H1 (cell line): ENCODE measurements around the gene MAP4K4. TPM values are rescaled to one million over a fixed set of nuclear protein-coding genes. Genes with fewer than 3 reads are reported as not detected.
A peak's percentile ranks its signal among the peaks of the same experiment; 100 is the strongest.

Source experiments
- CTCF ChIA-PET: fragments of 300-600 bp; sonication (Branson Sonifier 250); formaldehyde crosslinking; loops from one replicate; lab custom pipeline; 2021; ENCODE audit not compliant: partially characterized antibody; lab: Charles Lee
- POLR2A ChIA-PET: fragments of 300-600 bp; sonication (Branson Sonifier 250); formaldehyde crosslinking; loops from one replicate; lab custom pipeline; 2021; ENCODE audit warnings: inconsistent platforms; ENCODE audit not compliant: partially characterized antibody; lab: Charles Lee
- DNase-seq, 2 experiments: peaks; one replicate each; pipeline versions ENCODE4 v3.0.0 to v3.0.0-alpha.2; 2010 to 2022; ENCODE audit warnings: low spot score in 2 of 2, low read depth in 1 of 2, mixed read lengths in 1 of 2
- FAIRE-seq: peaks from 2 replicates; lab custom pipeline; 2011; peaks lifted over from hg19 to GRCh38; lab: Jason Lieb, UNC
- H2AFZ ChIP-seq: 2 replicates; pipeline ENCODE4 v1.8.1; 2012; ENCODE audit warnings: low read length, inconsistent platforms
- H2AK5ac ChIP-seq: 2 replicates; pipeline ENCODE4 v1.6.1; 2013; ENCODE audit warnings: low read depth, low read length
- H2BK120ac ChIP-seq: replicated peaks from 2 replicates; pipeline ENCODE3; 2013; ENCODE audit warnings: low read depth, low read length, inconsistent platforms
- H2BK12ac ChIP-seq: 2 replicates; pipeline ENCODE4 v1.6.1; 2013; ENCODE audit warnings: low read depth, low read length
- H2BK15ac ChIP-seq: 2 replicates; pipeline ENCODE4 v1.6.1; 2013; ENCODE audit warnings: low read length
- H2BK20ac ChIP-seq: 2 replicates; pipeline ENCODE4 v1.6.1; 2013; ENCODE audit warnings: low read length
- H2BK5ac ChIP-seq: 2 replicates; pipeline ENCODE4 v1.6.1; 2013; ENCODE audit warnings: low read depth, low read length
- H3K14ac ChIP-seq: 2 replicates; pipeline ENCODE4 v1.6.1; 2013; ENCODE audit warnings: inconsistent platforms; ENCODE audit not compliant: insufficient read length
- H3K18ac ChIP-seq: 2 replicates; pipeline ENCODE4 v1.6.1; 2013; ENCODE audit warnings: low read length; ENCODE audit errors: extremely low read depth
- H3K23ac ChIP-seq: 2 replicates; pipeline ENCODE4 v1.6.1; 2013; ENCODE audit warnings: inconsistent platforms; ENCODE audit not compliant: insufficient read length
- H3K23me2 ChIP-seq: 2 replicates; pipeline ENCODE4 v1.6.1; 2013; ENCODE audit warnings: low read depth, low read length
- H3K27ac ChIP-seq: 2 replicates; pipeline ENCODE4 v1.6.1; 2011; ENCODE audit warnings: low read depth, low read length, inconsistent platforms
- H3K27me3 ChIP-seq, 4 experiments: replicated peaks in 1 of 4; 1 replicate in 1 of 4; 2 replicates in 3 of 4; pipeline versions ENCODE4 v1.6.1 to v1.8.1; 2011 to 2013; ENCODE audit warnings: low read length in 3 of 4, mild to moderate bottlenecking in 3 of 4, inconsistent platforms in 2 of 4, mixed read lengths in 2 of 4, moderate library complexity in 1 of 4; ENCODE audit not compliant: control insufficient read depth in 3 of 4, insufficient read depth in 3 of 4; ENCODE audit errors: extremely low read depth in 1 of 4
- H3K36me3 ChIP-seq, 4 experiments: 2 replicates each; pipeline versions ENCODE4 v1.6.1 to v1.8.1; 2011 to 2013; ENCODE audit warnings: mild to moderate bottlenecking in 4 of 4, low read length in 3 of 4, moderate library complexity in 2 of 4, control low read depth in 1 of 4, inconsistent platforms in 1 of 4; ENCODE audit not compliant: insufficient read depth in 4 of 4, control insufficient read depth in 2 of 4
- H3K4ac ChIP-seq: replicated peaks from 2 replicates; pipeline ENCODE3; 2013; ENCODE audit warnings: low read length, low read depth, mixed read lengths, inconsistent platforms; ENCODE audit not compliant: insufficient read length
- H3K4me1 ChIP-seq, 4 experiments: replicated peaks in 1 of 4; 1 replicate in 1 of 4; 2 replicates in 3 of 4; pipeline versions ENCODE4 v1.6.1 to v1.8.1; 2011 to 2013; ENCODE audit warnings: low read length in 3 of 4, inconsistent platforms in 2 of 4, mixed read lengths in 1 of 4; ENCODE audit not compliant: insufficient read depth in 4 of 4, control insufficient read depth in 3 of 4
- H3K4me2 ChIP-seq, 2 experiments: 2 replicates each; pipeline versions ENCODE4 v1.6.1 to v1.8.1; 2011 to 2013; ENCODE audit warnings: low read depth in 2 of 2, low read length in 2 of 2, control low read depth in 1 of 2, inconsistent platforms in 1 of 2, mild to moderate bottlenecking in 1 of 2; ENCODE audit not compliant: insufficient read depth in 1 of 2
- H3K4me3 ChIP-seq, 4 experiments: fragments of 200-600, 300-600 bp in 1 of 4; sonication (generic), shearing (Covaris generic), sonication (Bioruptor Twin) in 1 of 4; 2 replicates each; pipeline versions ENCODE4 v1.5.1 to v1.8.1; 2011 to 2016; ENCODE audit warnings: low read length in 4 of 4, low read depth in 3 of 4, control low read depth in 2 of 4, inconsistent platforms in 2 of 4, mild to moderate bottlenecking in 2 of 4, mixed read lengths in 1 of 4, moderate library complexity in 1 of 4; ENCODE audit not compliant: insufficient read depth in 2 of 4; ENCODE audit errors: extremely low read depth in 1 of 4
- H3K56ac ChIP-seq: replicated peaks from 2 replicates; pipeline ENCODE3; 2013; ENCODE audit warnings: low read depth, mild to moderate bottlenecking, mixed read lengths, low read length, inconsistent platforms; ENCODE audit not compliant: insufficient read length
- H3K79me1 ChIP-seq: 2 replicates; pipeline ENCODE4 v1.6.1; 2013; ENCODE audit warnings: low read depth, low read length, control low read depth
- H3K79me2 ChIP-seq, 2 experiments: 2 replicates each; pipeline versions ENCODE4 v1.6.1 to v1.8.1; 2012 to 2013; ENCODE audit warnings: low read length in 2 of 2, mild to moderate bottlenecking in 2 of 2, inconsistent platforms in 1 of 2; ENCODE audit not compliant: insufficient read depth in 2 of 2, control insufficient read depth in 1 of 2
- H3K9ac ChIP-seq, 4 experiments: replicated peaks in 1 of 4; 1 replicate in 1 of 4; 2 replicates in 3 of 4; pipeline versions ENCODE4 v1.6.1 to v1.8.1; 2011 to 2013; ENCODE audit warnings: low read depth in 3 of 4, low read length in 3 of 4, control low read depth in 2 of 4, mild to moderate bottlenecking in 2 of 4, moderate library complexity in 2 of 4, inconsistent platforms in 1 of 4; ENCODE audit errors: extremely low read depth in 1 of 4
- H3K9me3 ChIP-seq, 2 experiments: 2 replicates each; pipeline versions ENCODE4 v1.6.1 to v1.8.1; 2012 to 2013; ENCODE audit warnings: mild to moderate bottlenecking in 2 of 2, moderate library complexity in 2 of 2, control low read depth in 1 of 2, inconsistent platforms in 1 of 2, low read depth in 1 of 2, low read length in 1 of 2, mixed read lengths in 1 of 2; ENCODE audit not compliant: insufficient read depth in 2 of 2
- H4K20me1 ChIP-seq, 2 experiments: replicated peaks in 1 of 2; 2 replicates each; pipeline versions ENCODE3 to v1.8.1; 2011 to 2013; ENCODE audit warnings: inconsistent platforms in 2 of 2, low read length in 2 of 2, mild to moderate bottlenecking in 1 of 2; ENCODE audit not compliant: insufficient read depth in 2 of 2, control insufficient read depth in 1 of 2
- H4K5ac ChIP-seq: 2 replicates; pipeline ENCODE4 v1.6.1; 2013; ENCODE audit warnings: low read length, low read depth, mixed read lengths, inconsistent platforms; ENCODE audit not compliant: insufficient read length
- H4K8ac ChIP-seq: 2 replicates; pipeline ENCODE4 v1.8.0; 2013; ENCODE audit warnings: mild to moderate bottlenecking, moderate library complexity, low read length, inconsistent platforms; ENCODE audit not compliant: insufficient read depth; ENCODE audit errors: extremely low read depth
- H4K91ac ChIP-seq: replicated peaks from 2 replicates; pipeline ENCODE3; 2013; ENCODE audit warnings: low read length, mixed read lengths, inconsistent platforms; ENCODE audit not compliant: insufficient read length
- MAFK ChIP-seq: IDR thresholded peaks from 2 replicates; pipeline ENCODE4 v1.6.1; 2012; ENCODE audit warnings: low read depth, mild to moderate bottlenecking, improper control_type of control experiment, low read length
- POLR2AphosphoS5 ChIP-seq: IDR thresholded peaks from 2 replicates; pipeline ENCODE4 v1.6.1; 2011; ENCODE audit warnings: low read depth, low read length
- polyA plus RNA-seq, 7 experiments: library from polyadenylated mRNA; depleted of rRNA in 3 of 7; stranded (reverse) in 5 of 7; unstranded in 2 of 7; fragments of >200 nt in 5 of 7; fragments of 200-250 nt in 2 of 7; gene quantifications; 1 replicate in 5 of 7; 2 replicates in 1 of 7; 4 replicates in 1 of 7; pipeline versions ENCODE4 v1.2.1 to v1.2.3, GENCODE V29; 2011 to 2013; ENCODE audit warnings: missing spikeins in 2 of 7, mixed read lengths in 2 of 7
- total RNA-seq: library from RNA; stranded (reverse); fragmentation: NEBNext Ultra II Directional; extraction: Animal tissue kit (Norgen Biotek cat#: 25700); gene quantifications from 2 replicates; pipeline ENCODE4 v1.2.1, GENCODE V29; 2021

The MAP4K4 gene
- total and polyA plus RNA-seq, 2 of the 8 experiments (the other 6 are each of a cell fraction or from before 2014, with no cell fraction given) = 53.2 to 138 TPM

- Histone ChIP-seq H3K4me1 (peaks cover 2 to 6% (median 4%) of the 10 kb centered on the region in 4 experiments; a peak in 6 of 7 replicates), H3K23ac (no peak overlapping the region), H3K9ac (no peak overlapping the region), H2BK15ac (no peak overlapping the region)
- TF ChIP-seq MAFK (peak; percentile 15; the same call in 1 of the 2 replicates), POLR2AphosphoS5 (no peak)
- TF ChIP-seq, all 59 proteins: peak for 1
- ChIA-PET CTCF (interaction anchor here (4.2 kb wide), 1 partner anchor 16 kb away, joined by 17 read pairs; no protein-coding TSS in a partner anchor), POLR2A (no interaction called here)
- Histone ChIP-seq H3K36me3 (peaks cover 0 to 8% (median 0%) of the 10 kb centered on the region in 4 experiments; a peak in 2 of 8 replicates), H3K79me1 (no peaks in the 10 kb centered on the region), H3K14ac (no peak overlapping the region), H3K23me2 (no peaks in the 10 kb centered on the region), H2AK5ac (no peak overlapping the region), H2BK120ac (no peak overlapping the region), H3K4ac (no peak overlapping the region), H2BK12ac (no peak overlapping the region), H2BK5ac (no peak overlapping the region), H3K27me3 (no peaks in the 10 kb centered on the region), H4K5ac (no peak overlapping the region), H3K56ac (no peak overlapping the region), H3K79me2 (no peaks in the 10 kb centered on the region), H3K18ac (no peak overlapping the region), H2AFZ (no peak overlapping the region), H3K4me3 (no peak overlapping the region), H2BK20ac (no peak overlapping the region), H4K20me1 (no peaks in the 10 kb centered on the region), H3K4me2 (no peak overlapping the region), H4K91ac (no peak overlapping the region), H3K27ac (no peak overlapping the region), H3K9me3 (peaks cover 5 to 6% of the 10 kb centered on the region in 2 experiments; a peak in 3 of 4 replicates), H4K8ac (no peak overlapping the region)
- DNase-seq (no peak), FAIRE-seq (no peak)
Measured at GRCh38 chr2:101899265-101899664, 201.8 kb downstream of the MAP4K4 start.
